BE2C (cell line): ENCODE data around the gene LRRC32.
"Not testable (repeated sequence)": the region's sequence is repeated elsewhere in the genome, so short reads cannot be mapped to it uniquely, and the experiment has no call there.

ENCODE experiments used
- DNase-seq: peaks from one replicate; pipeline ENCODE4 v3.0.0-alpha.2; 2020
- H3K27me3 ChIP-seq: fragments of 250-450 bp; sonication (Bioruptor Pico); 2 replicates; pipeline ENCODE4 v1.5.1; 2020; ENCODE audit warnings: mild to moderate bottlenecking
- H3K36me3 ChIP-seq: fragments of 250-450 bp; sonication (Bioruptor Pico); 2 replicates; pipeline ENCODE4 v1.5.1; 2020; ENCODE audit warnings: mild to moderate bottlenecking
- H3K4me1 ChIP-seq: fragments of 250-450 bp; sonication (Bioruptor Pico); 2 replicates; pipeline ENCODE4 v1.5.1; 2020
- H3K4me3 ChIP-seq: 2 replicates; pipeline ENCODE4 v1.5.1; 2011; ENCODE audit warnings: low read depth, low read length
- H3K9me3 ChIP-seq: fragments of 250-450 bp; sonication (Bioruptor Pico); 2 replicates; pipeline ENCODE4 v1.5.1; 2020
- TF ChIP-seq, protein P1 (sequence below): IDR thresholded peaks from 2 replicates; pipeline ENCODE4 v1.5.1; 2012; ENCODE audit warnings: mild to moderate bottlenecking, low read depth, low read length

LRRC32 gene

GRCh38 chr11:76648061-76648460 is 22.5 kb downstream of the LRRC32 start:
- H3K9me3 ChIP-seq, result peaks cover 4% of the 10 kb centered on the region; the same call in 1 of the 2 replicates
- H3K27me3 ChIP-seq, result no peaks in the 10 kb centered on the region
- no peak overlapping the region for H3K4me3 ChIP-seq
- TF ChIP-seq, protein P1, sequence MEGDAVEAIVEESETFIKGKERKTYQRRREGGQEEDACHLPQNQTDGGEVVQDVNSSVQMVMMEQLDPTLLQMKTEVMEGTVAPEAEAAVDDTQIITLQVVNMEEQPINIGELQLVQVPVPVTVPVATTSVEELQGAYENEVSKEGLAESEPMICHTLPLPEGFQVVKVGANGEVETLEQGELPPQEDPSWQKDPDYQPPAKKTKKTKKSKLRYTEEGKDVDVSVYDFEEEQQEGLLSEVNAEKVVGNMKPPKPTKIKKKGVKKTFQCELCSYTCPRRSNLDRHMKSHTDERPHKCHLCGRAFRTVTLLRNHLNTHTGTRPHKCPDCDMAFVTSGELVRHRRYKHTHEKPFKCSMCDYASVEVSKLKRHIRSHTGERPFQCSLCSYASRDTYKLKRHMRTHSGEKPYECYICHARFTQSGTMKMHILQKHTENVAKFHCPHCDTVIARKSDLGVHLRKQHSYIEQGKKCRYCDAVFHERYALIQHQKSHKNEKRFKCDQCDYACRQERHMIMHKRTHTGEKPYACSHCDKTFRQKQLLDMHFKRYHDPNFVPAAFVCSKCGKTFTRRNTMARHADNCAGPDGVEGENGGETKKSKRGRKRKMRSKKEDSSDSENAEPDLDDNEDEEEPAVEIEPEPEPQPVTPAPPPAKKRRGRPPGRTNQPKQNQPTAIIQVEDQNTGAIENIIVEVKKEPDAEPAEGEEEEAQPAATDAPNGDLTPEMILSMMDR, result no peak
- no peaks in the 10 kb centered on the region for H3K36me3 ChIP-seq
- no peaks in the 10 kb centered on the region for H3K4me1 ChIP-seq
- no peak for DNase-seq

DNA sequence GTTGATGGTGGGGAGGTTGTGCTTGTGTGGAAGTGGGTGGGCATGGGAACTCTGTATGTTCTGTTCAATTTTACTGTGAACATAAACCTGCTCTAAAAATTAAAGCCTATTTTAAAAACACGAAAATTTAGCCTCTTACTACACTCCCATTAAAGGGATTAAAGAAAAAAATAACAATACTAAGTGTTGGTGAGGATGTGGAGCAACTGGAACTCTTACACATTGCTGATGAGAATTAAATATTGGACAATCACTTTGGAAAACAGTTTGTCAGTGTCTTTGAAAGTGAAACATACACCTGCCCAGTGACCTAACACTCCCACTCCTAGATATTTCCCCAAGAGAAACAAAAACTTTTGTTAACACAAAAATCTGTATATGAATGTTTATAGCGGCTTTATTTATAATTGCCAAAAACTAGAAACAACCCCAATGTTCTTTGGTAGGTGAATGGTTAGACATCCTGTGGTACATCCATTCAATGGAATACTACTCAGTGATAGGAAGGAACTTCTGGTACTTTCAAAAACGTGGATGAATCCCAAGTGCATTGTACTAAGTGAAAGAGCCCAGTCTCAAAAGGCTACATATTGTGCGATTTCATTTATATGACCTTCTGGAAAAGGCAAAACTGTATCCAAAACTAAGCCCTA is 23.5 kb downstream of the LRRC32 start:
- Histone ChIP-seq H3K4me3 (no peak overlapping the region), H3K36me3 (no peaks in the 10 kb centered on the region), H3K4me1 (no peaks in the 10 kb centered on the region), H3K27me3 (no peaks in the 10 kb centered on the region), H3K9me3 (peaks cover 4% of the 10 kb centered on the region; the same call in 1 of the 2 replicates)
- DNase-seq, result no peak
- TF ChIP-seq, protein P1, result no peak

DNA sequence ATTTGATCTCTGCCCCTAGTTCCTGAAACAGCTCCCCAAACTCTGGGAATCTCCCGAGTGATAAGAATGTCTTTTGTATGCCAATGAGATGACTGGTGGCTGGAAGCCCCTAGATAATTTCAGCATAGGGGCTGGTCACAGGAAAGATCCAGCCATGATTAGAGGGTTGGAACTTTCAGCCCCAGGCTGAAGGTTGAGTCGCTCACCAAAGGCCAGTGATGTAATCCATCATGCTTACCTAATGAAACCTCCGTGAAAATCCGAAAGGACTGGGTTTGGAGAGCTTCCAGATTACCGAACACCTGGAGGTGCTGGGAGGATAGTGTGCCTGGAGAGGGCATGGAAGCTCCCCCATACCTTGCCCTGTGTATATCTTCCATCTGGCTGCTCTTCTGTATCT is 26.0 kb downstream of the LRRC32 start:
- Histone ChIP-seq H3K4me3 (no peak overlapping the region), H3K4me1 (no peaks in the 10 kb centered on the region), H3K27me3 (no peaks in the 10 kb centered on the region), H3K36me3 (no peaks in the 10 kb centered on the region), H3K9me3 (peaks cover 4% of the 10 kb centered on the region; the same call in 1 of the 2 replicates)
- TF ChIP-seq, protein P1, result no peak
- DNase-seq, result no peak

GRCh38 chr11:76643711-76644110 is 26.8 kb downstream of the LRRC32 start:
- H3K27me3 ChIP-seq, H3K36me3 ChIP-seq, H3K9me3 ChIP-seq, H3K4me3 ChIP-seq, DNase-seq, H3K4me1 ChIP-seq: not testable (repeated sequence)

DNA sequence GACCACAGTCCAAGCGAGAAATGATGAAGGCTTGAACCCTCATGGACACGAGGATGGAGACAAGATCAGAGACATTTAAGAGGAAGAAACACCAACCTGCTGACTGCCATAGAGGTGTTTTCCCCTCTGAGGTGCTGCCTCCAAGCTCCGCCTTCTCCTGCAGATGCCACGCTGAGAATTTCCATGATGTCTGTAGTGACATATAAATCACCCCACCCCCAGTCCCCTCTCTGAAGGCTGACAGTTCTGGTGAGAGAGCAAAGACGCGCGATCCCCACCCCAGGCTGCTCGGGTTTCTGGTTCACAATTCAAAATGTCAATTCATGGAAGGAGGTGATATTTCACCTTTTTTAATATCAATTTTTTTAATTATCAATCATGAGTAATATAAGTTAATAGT is 28.2 kb downstream of the LRRC32 start:
- H3K27me3 ChIP-seq, result no peaks in the 10 kb centered on the region
- no peaks in the 10 kb centered on the region for H3K36me3 ChIP-seq
- no peak overlapping the region for H3K4me3 ChIP-seq
- H3K9me3 ChIP-seq, result peaks cover 4% of the 10 kb centered on the region; the same call in 1 of the 2 replicates
- H3K4me1 ChIP-seq, result no peaks in the 10 kb centered on the region
- DNase-seq, result no peak
- TF ChIP-seq, protein P1, result no peak

DNA sequence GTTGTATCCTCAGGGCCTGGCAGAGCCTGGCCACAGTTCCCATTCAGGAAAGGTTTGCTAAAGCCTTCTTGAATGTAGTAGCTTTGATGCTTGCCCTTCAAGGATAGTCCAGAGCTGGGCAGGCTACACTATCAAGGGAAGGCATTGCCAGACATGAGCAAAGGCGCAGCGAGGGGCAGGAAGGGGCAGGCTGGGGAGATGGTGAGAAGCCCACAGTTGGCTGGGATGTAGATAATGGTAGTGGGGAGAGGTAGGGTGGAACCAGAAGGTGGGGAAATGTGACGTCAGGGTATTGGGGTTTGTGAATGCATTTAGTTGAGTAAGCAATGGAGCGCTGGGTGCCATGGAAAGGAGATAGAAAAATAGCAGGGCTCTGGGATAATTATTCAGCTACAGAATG is 28.6 kb downstream of the LRRC32 start:
- no peaks in the 10 kb centered on the region for H3K36me3 ChIP-seq
- no peaks in the 10 kb centered on the region for H3K4me1 ChIP-seq
- DNase-seq, result no peak
- H3K27me3 ChIP-seq, result no peaks in the 10 kb centered on the region
- TF ChIP-seq, protein P1, result no peak
- peaks cover 2% of the 10 kb centered on the region; the same call in 1 of the 2 replicates for H3K9me3 ChIP-seq
- no peak overlapping the region for H3K4me3 ChIP-seq
